ENCODE measurements around the gene SOX15.
"Not testable (repeated sequence)": the region's sequence is repeated elsewhere in the genome, so short reads cannot be mapped to it uniquely, and the experiment has no call there.

SOX15 gene

DNA sequence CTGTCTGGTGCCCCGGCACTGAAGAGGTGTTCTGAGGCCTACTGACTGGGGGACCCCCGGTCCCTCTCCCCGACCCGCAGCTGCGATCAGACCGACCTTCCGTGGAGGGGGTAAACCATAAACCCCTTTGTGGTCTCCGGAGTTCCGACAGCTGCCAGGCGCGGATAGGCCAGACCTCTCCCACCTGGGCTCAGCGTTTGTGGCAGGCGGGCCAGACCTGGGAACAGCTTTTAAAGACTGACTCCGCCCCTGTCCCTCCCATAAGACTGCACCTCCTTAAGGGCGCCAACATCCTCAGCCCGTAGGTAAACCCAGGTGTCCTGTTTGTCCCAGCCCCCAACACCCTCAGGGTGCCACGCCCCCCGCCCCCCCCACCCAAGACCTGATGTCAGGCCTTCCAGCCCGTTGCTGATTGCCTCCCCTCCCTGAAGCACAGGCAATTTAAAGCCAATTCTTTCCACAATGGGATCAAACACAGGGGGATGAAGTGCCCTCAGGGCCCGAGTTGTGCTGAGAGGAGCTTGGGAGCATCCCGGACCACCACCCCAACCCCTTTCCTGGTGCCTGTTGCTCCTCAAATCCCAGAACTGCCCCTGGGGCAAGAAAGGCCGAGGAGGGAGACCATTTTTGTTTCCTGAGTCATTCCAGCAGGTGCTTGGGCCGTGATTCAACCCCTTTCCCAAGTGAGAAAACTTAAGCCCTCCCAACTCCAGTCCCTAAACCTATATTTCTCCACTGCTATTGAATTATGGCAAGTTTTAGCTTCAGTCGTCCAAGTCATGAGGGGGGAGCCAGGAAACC is at the start of gene SOX15:
Gene SOX15 (minus strand): TSS at position 204 of the 801 bp plus-strand sequence. CDS start 418 bp downstream, outside the sequence.
- H3K4me3 ChIP-seq (ENCODE audit: low read depth, low read length), result peak within 1 kb of the TSS; percentile 81

DNA sequence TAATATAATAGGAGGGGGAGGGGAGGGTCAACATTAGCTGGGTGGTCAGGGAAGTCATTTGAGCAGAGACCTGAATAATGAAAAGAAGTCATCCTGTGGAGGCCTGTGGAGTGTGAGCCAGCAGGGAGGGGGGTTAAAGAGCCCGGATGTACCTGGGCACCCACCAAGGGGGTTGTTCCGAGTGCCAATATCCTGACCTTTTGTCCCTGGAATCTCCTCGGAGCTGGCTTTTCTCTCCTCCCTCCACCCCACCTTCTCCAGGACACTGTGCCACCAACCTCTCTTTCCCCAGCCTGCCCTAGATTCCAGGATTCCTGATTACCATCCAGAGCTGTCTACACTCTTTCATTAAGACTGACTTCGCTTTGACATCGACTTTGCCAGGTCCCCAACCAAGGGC is 46.3 kb upstream of the SOX15 start:
- no peak overlapping the region for H3K4me3 ChIP-seq (ENCODE audit: low read depth, low read length)

DNA sequence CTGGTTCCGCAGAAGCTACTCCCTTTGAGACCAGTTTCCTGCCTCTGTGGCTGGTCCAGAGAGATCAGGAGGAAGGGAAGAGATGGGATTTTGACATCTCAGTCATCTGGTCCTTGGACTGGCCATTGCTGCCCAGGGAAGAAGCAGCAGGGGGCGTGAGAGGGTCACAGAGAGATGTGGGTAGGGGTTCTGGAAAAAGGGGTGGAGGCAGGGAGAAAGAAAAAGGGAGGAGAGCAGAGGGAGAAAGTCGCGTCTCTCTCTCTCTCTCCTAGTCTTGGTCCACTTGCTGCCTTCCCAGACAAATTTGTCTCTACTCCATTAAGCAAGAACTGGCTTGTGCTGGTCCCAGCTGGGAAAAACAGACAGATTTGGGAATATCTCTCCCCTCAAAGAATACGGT is 44.5 kb upstream of the SOX15 start:
- no peak overlapping the region for H3K4me3 ChIP-seq (ENCODE audit: low read depth, low read length)

DNA sequence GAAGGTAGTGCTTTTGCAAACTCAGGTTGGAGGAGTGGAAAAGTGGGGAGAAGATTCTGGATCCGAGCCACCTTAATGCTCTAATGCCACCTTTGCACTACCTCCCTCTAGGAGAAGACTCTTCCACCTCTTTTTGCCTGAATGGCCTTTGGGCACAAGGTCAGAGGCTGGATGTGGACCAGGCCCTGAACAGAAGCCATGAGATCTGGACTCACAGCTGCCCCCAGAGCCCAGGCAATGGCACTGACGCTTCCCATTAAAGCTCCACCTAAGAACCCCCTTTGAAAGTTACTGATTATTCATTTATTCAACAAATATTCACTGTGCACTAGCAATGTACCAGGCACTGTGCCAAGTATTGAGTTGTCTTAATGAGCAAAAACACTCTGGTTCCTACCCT is 43.2 kb upstream of the SOX15 start:
- no peak overlapping the region for H3K4me3 ChIP-seq (ENCODE audit: low read depth, low read length)

DNA sequence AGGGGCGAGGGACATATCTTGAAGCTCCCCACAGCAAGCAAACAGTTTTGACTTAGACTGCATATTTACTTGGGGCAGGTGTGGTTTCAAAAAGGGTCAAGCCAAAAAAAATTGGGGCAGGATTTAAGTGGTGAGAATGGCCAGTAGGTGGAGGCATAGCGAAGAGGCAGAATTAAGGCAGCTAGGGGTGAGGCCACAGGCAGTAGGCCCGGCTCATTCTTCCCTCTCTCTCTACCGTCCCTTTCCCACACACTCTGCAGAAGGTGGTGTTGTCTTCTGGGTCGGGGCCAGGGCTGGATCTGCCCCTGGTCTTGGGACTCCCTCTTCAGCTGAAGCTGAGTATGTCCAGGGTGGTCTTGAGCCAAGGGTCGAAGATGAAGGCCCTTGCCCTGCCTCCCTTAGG is 42.6 kb upstream of the SOX15 start:
- no peak overlapping the region for H3K4me3 ChIP-seq (ENCODE audit: low read depth, low read length)

DNA sequence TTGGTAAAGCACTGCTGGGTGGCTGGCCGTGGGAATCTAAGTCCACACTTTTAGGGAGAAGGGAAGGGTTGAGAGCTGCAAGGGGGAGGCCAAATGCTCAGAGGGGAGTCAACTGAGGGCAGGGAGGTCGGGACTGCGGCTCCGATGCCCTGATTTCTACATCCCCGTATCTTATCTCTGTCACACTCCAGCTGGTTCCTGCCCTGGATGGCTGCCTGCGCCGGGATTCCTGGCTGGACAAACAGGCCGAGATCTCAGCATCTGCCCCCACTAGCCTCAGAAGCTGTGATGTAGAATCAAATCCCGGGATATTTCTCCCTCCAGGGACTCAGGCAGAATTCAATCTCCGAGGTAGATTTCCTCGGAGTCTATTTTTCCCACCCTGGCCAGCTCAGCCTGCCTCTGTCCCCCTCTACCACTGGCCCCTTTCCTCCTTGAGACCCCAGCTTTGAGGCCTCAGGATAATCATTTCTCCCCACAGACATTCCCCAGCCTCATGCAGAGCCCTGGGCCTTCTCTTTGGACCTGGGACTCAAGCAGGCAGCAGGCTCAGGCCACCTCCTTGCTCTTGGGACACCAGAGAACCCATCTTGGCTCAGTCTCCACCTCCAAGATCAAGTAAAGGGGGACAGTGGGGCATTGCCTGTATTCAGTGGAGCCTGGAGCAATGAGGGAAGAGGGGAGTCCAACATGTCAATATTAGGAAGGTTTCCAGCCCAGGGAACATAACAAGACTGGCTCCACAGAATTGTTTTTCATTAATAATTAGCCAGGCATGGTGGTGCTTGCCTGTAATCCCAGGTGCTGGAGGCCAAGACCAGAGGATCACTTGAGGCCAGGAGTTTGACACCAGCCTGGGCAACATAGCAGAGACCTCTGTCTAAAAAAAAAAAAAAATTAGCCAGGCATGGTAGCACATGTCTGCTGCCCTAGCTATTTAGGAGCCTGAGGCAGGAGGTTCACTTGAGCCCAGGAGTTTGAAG is 41.8 kb upstream of the SOX15 start:
- H3K4me3 ChIP-seq (ENCODE audit: low read depth, low read length), result no peak overlapping the region

DNA sequence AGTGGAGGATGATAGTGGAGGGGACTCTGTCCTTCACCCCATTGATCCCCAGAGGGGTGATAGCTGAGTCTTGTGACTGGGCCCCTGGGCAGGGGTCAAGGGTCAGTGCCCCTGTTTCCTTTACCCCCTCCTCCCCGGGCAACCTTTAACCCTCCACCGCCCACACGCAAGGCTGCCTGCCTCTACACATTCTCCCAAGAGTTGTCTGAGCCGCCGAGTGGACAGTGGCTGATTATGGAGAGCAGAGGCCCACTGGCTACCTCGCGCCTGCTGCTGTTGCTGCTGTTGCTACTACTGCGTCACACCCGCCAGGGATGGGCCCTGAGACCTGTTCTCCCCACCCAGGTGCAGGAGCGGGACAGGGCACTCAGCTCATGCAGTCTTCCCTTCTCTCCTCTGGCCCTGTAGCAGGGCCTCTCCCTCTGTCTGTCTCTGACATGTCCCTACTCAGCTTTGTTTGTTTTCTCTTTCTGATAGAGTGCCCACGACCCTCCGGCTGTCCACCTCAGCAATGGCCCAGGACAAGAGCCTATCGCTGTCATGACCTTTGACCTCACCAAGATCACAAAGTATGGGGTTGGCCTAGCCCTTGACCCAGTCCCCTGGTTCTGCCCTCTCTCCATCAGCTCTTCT is 40.2 kb upstream of the SOX15 start, which contains the start of gene SHBG:
Gene SHBG (plus strand): TSS at position 197 of the 633 bp plus-strand sequence. CDS start 38 bp downstream, at position 235.
- H3K4me3 ChIP-seq (ENCODE audit: low read depth, low read length), result no peak within 1 kb of the TSS

DNA sequence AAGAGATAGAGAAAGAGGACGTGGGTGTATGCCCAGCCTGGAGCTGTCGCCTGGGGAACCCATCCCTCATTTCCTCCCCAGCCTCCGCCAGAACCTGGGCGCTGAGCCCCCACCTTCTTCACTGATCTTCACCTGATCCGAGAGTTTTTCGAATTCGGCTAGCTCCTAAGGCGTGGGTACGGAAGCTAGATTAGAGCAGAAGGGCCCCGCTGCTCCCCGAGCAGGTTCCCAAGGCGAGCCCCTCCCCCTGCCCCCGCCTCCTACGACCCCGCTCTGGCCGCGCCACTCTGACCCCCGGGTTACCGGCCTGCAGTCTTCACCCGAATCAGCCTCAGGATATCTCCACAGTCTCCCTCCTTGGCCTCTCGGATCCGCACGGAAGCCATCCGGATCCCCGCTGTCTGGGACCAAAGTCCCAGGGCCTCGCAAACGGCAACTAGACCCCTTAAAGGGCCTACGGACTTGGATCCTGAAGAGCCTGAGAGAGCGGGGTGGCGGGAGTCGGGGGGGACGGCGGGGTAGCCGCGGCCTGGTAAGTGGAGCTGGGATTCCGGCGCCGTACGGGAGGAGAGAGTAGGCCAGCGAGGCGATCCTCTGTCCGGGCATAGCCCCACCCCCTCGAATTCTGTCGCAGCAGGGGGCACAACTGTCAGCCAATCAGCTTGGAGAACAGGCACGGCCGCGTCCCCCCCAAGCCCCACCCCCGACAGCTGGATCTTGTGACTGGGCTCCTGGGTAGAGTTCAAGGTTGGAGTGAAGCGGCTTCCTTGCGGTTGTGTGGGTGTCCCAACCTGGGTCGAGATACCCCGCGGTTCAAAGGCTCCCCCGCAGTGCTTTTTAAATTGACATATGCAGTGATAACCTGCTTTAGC is 37.6 kb upstream of the SOX15 start, which contains the start of gene SAT2:
Gene SAT2 (minus strand): TSS at position 572 of the 872 bp plus-strand sequence. CDS start 186 bp downstream, at position 386.
- H3K4me3 ChIP-seq (ENCODE audit: low read depth, low read length), result peak within 1 kb of the TSS; percentile 67

DNA sequence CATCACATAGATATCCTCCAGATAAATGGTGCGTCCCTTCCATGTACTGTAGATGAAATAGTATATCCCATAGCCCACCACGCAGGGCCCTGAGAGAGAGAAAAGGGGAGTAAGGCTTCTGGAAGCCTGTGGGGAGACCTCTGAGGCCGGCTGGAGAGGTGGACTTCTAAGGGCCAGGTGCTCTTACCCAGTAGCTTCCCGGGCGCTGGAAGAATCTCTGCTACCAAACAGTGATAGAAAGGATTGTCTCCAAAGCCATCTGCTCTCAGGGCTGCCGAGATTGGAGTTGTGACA is 37.0 kb upstream of the SOX15 start:
- peak overlapping the region; percentile 67 for H3K4me3 ChIP-seq (ENCODE audit: low read depth, low read length)

DNA sequence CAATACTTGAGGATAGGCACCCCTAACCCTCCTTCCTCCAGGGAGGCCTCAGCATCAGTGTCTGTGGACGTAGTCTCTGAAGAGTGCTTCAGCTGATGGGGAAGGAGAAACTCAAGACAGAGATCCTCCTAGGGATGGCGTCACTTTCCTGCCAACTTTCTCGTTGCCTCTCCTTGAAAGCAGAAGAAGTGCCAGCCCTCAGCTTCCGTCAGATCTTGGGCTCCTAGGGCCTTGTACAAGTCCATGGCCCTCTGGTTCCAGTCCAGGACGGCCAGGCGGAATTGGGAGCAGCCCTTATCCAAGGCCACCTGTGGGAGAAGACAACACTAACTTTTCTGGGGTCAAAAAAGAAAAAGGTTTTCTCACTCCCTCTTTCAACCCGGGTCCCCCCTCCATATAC is 36.4 kb upstream of the SOX15 start:
- no peak overlapping the region for H3K4me3 ChIP-seq (ENCODE audit: low read depth, low read length)

DNA sequence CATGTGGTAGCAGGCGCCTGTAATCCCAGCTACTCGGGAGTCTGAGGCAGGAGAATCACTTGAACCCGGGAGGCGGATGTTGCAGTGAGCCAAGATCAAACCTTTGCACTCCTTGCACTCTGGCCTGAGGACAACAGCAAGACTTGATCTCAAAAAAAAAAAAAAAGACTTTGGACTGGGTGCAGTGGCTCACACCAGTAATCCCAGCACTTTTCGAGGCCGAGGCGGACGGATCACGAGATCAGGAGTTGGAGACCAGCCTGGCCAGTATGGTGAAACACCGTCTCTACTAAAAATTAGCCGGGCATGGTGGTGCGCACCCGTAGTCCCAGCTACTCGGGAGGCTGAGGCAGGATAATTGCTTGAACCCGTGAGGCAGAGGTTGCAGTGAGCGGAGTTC is 35.9 kb upstream of the SOX15 start:
- not testable (repeated sequence) for H3K4me3 ChIP-seq (ENCODE audit: low read depth, low read length)

DNA sequence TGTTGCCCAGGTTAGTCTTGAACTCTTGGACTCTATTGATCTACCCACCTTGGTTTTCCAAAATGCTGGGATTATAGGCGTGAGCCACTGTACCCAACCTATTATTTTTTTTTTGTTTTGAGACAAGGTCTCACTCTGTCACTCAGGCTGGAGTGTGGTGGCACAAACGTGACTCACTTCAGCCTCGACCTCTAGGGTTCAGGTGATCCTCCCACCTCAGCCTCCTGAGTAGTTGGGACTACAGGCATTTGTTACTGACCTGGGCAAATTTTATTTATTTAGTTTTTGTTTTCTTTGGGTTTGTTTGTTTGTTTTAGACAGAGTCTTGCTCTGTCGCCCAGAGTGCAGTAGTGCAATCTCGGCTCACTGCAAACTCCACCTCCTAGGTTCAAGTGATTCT is 33.8 kb upstream of the SOX15 start:
- no peak overlapping the region for H3K4me3 ChIP-seq (ENCODE audit: low read depth, low read length)

DNA sequence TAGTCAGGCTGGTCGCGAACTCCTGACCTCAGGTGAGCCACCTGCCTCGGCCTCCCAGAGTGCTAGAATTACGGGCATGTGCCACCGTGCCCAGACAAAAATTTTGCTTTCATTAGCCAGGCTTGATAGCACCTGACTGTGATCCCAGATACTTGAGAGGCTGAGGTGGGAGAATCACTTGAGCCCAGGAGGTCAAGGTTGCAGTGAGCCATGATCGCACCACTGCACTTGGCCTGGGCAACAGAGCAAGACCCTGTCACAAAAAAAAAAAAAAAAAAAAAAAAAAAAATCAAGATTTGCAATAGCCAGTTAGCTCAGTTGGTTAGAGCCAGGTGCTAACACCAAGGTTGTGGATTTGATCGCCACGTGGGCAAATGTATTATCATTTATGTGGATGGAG is 30.9 kb upstream of the SOX15 start:
- no peak overlapping the region for H3K4me3 ChIP-seq (ENCODE audit: low read depth, low read length)

DNA sequence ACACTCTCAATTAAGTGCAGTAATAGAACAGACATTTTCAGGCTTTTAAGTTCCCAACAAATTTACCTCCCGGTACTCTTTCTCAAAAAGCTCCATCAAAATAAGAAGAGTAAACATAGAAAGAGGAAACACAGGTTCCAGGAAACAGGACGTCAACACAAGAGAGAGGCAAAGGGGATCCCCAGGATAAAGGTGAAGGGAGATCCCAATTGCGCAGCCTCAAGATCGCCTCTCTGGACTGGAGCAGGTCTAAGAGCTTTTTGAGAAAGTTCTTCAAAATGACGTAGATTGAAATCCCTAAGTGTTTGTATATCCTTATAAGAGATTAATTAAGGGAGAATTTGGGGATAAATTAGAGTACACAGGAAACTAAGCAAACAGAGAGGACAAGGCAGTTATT is 28.7 kb upstream of the SOX15 start:
- no peak overlapping the region for H3K4me3 ChIP-seq (ENCODE audit: low read depth, low read length)

DNA sequence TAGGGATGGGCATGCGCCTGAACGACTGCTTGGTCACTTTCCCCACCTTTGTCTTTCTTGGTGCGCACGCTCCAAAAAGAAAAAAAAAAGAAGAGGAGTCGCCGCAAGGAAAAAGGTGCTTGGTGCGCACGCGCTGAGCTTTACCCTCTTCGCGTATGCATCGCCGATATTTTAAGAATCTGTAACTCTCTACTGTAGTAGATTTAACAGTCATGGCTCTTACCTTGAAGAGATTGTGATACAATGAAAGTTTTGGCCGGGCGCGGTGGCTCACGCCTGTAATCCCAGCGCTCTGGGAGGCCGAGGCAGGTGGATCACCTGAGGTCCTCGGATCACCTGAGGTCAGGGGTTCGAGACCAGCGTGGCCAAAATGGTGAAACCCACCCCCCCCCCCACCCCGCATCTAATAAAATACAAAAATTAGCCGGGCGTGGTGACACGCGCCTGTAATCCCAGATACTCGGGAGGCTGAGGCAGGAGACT is 25.4 kb upstream of the SOX15 start:
- H3K4me3 ChIP-seq (ENCODE audit: low read depth, low read length), result peak overlapping the region; percentile 28

DNA sequence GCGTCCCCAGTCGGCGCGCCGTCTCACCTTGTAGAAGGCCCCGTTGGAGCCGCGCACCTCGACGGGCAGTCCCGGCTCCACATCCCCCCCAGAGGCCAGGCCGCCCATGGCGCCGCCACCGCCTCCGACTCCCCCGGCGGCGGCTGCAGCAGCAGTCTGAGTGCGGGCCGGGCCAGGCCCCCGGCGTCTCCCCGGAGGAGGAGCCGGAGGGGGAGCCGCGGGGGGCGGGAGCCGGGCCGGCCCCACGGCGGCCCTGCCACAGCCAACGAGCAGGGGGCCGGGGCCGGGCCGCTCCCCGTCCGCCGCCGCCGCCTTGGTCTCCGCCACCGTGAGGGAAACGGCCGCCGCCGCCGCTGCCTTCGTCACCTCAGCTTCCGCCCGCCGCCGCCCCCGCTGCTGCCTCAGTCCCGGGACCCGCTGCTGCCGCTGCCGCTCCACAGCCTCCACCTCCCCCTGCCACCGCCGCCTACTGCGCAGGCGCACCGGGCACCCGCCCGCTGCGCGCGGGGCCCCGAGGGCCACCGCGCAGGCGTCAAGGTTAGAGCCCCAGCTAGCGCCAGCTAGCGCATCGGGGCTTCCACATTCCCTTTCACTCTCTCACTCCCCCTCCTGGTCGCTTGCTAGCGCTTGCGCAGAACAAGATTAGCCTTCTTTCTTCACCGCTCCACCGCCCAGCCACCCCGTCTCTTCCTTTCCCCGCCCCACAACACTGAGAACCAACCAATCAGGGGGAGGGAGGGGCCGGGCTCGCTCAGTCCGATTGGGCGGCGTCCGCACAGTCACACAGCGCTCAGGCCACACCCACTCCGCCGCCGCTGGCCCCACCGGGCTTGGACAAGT is 24.8 kb upstream of the SOX15 start, which contains the start of gene FXR2:
Gene FXR2 (minus strand): TSS at position 473 of the 840 bp plus-strand sequence. CDS start 365 bp downstream, at position 108.
- peak within 1 kb of the TSS; percentile 78 for H3K4me3 ChIP-seq (ENCODE audit: low read depth, low read length)

DNA sequence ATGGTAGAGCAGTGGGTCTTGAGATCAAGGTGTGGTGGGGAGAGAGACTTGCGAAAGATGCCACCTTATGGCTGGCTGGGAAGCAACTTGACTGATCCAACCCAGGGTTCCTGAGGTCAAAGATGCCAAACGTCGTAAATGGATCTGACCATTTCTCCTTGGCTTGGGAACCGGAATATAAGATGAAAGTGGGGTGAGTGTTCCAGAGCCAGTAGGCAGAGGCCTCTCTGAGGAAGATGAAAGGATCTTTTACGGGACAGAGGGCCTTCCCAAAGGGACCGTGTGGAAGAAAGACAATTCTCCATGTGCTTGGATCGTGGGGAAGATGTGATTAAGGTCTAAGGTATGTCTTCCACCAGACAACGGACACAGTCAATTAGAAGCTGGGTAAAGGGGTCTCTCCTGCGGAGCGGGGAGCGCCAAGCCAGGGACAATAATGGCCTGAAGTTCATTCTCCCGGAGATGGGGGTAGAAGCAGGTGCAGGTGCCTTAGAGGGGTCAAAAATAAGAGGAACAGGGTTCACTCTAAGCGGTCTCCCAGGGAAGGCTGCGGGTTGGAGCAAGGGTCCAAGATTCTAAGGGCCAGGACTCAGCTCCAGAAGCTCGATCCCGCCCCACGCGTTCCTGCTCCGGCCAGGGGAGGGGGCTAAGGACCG is 24.0 kb upstream of the SOX15 start:
- H3K4me3 ChIP-seq (ENCODE audit: low read depth, low read length), result peak overlapping the region; percentile 78

DNA sequence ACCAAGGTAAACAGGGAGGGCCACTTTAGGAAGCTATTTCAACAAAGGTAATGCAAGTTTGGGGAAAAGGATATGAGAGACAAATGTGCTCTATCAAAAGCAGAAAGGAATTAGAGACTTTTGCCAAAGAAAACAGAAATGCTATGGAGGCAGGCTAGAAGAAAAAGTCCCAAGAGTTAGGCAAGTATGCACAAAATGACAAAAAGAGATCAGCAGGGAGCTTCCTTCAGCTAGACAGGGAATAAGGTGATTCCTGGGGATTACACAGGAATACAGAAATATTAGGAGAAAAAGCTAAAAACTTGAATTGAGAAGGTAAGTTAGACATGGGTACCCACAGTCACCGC is 22.4 kb upstream of the SOX15 start:
- no peak overlapping the region for H3K4me3 ChIP-seq (ENCODE audit: low read depth, low read length)

Measured in iPS-11a (cell line).